HepG2 (cell line): ENCODE measurements around the gene IP6K1. TPM values are rescaled to one million over a fixed set of nuclear protein-coding genes. Genes with fewer than 3 reads are reported as not detected.

ENCODE experiments used
- ATAC-seq: fragments of 200-7000 bp; cut with Tn5 transposase; 3 replicates; pipeline ENCODE4 v1.9.1; 2020; ENCODE audit warnings: mild to moderate bottlenecking, moderate library complexity
- BruUV-seq: library from RNA; stranded (reverse); fragments of 400-500 nt; replicated peaks from 2 replicates; lab custom pipeline; 2021; lab: Mats Ljungman, UMichigan
- CTCF ChIA-PET: fragments of 300-600 bp; formaldehyde crosslinking; extraction: SDS; loops from one replicate; lab custom pipeline; 2021; ENCODE audit warnings: low total read pairs, inconsistent platforms, low intra/inter-chr PET ratio; lab: Yijun Ruan, JAX
- POLR2A ChIA-PET: fragments of 350-600 bp; sonication (Branson Sonifier 250); formaldehyde crosslinking; loops from one replicate; lab custom pipeline; 2020; ENCODE audit warnings: antibody characterized with exemption, inconsistent platforms; lab: Yijun Ruan, JAX
- DNase-seq: peaks from one replicate; pipeline ENCODE4 v3.0.0-alpha.2; 2015; ENCODE audit warnings: low spot score
- FAIRE-seq: peaks from 3 replicates; lab custom pipeline; 2011; peaks lifted over from hg19 to GRCh38; lab: Jason Lieb, UNC
- H2AFZ ChIP-seq: one replicate; pipeline ENCODE4 v1.6.1; 2011; ENCODE audit warnings: low read length, inconsistent platforms
- H3K27ac ChIP-seq: fragments of 300-600 bp; 3 replicates; pipeline ENCODE4 v1.8.0; 2011; ENCODE audit warnings: mixed run types, mild to moderate bottlenecking, mixed read lengths, low read length, inconsistent platforms; ENCODE audit not compliant: insufficient read depth; ENCODE audit errors: extremely low read length
- H3K27me3 ChIP-seq, 2 experiments: fragments of 200-600 bp in 1 of 2; 2 replicates in 1 of 2; 3 replicates in 1 of 2; pipeline versions ENCODE4 v1.6.0 to v1.8.0; 2011; ENCODE audit warnings: low read length in 2 of 2, mild to moderate bottlenecking in 2 of 2, moderate library complexity in 2 of 2, inconsistent platforms in 1 of 2; ENCODE audit not compliant: insufficient read depth in 2 of 2, control insufficient read depth in 1 of 2
- H3K36me3 ChIP-seq, 2 experiments: fragments of 200-600 bp in 1 of 2; replicated peaks in 1 of 2; 2 replicates in 1 of 2; 3 replicates in 1 of 2; pipeline versions ENCODE4 v1.5.1 to v1.8.0; 2011; ENCODE audit warnings: low read length in 2 of 2, inconsistent platforms in 1 of 2; ENCODE audit not compliant: insufficient read depth in 2 of 2, control insufficient read depth in 1 of 2
- H3K4me1 ChIP-seq: 2 replicates; pipeline ENCODE4 v1.5.1; 2012; ENCODE audit warnings: low read length, inconsistent platforms; ENCODE audit not compliant: insufficient read depth
- H3K4me2 ChIP-seq: 2 replicates; pipeline ENCODE4 v1.6.0; 2011; ENCODE audit warnings: low read depth, low read length, inconsistent platforms
- H3K4me3 ChIP-seq, 3 experiments: fragments of 200-600 bp in 1 of 3; sonication (generic), shearing (Covaris generic) in 1 of 3; replicated peaks in 1 of 3; 2 replicates each; pipeline ENCODE4 v1.5.1; 2011 to 2016; ENCODE audit warnings: low read length in 3 of 3, inconsistent platforms in 2 of 3, low read depth in 2 of 3, mild to moderate bottlenecking in 2 of 3, control low read depth in 1 of 3, mixed read lengths in 1 of 3; ENCODE audit not compliant: insufficient read depth in 1 of 3
- H3K79me2 ChIP-seq: one replicate; pipeline ENCODE4 v1.6.1; 2011; ENCODE audit warnings: low read length, inconsistent platforms; ENCODE audit not compliant: insufficient read depth
- H3K9ac ChIP-seq: 2 replicates; pipeline ENCODE4 v1.6.0; 2011; ENCODE audit warnings: mild to moderate bottlenecking, low read depth, low read length, inconsistent platforms; ENCODE audit not compliant: insufficient read depth
- H3K9me3 ChIP-seq: 2 replicates; pipeline ENCODE4 v1.5.1; 2012; ENCODE audit warnings: mild to moderate bottlenecking, low read length
- H4K20me1 ChIP-seq: 2 replicates; pipeline ENCODE4 v1.6.0; 2011; ENCODE audit warnings: inconsistent platforms, mild to moderate bottlenecking, low read length, moderate library complexity; ENCODE audit not compliant: insufficient read depth
- AHR ChIP-seq: IDR thresholded peaks from 2 replicates; pipeline ENCODE4 v1.6.1; 2018; ENCODE audit warnings: missing genetic modification reagents, missing compliant biosample characterization
- CBX5 ChIP-seq: sonication (generic); formaldehyde crosslinking; IDR thresholded peaks from 2 replicates; pipeline ENCODE4 v1.4.0; 2020; ENCODE audit warnings: missing genetic modification reagents, borderline replicate concordance
- EZH2 ChIP-seq: conservative IDR thresholded peaks from 2 replicates; pipeline ENCODE4 v1.6.1; 2012; ENCODE audit warnings: mild to moderate bottlenecking, low read depth, low read length, moderate library complexity
- HOXA9 ChIP-seq: sonication (generic); formaldehyde crosslinking; IDR thresholded peaks from 2 replicates; pipeline ENCODE4 v1.8.1; 2022; ENCODE audit warnings: missing genetic modification reagents, mild to moderate bottlenecking, moderate library complexity, borderline replicate concordance
- ISX ChIP-seq: sonication (generic); formaldehyde crosslinking; conservative IDR thresholded peaks from 2 replicates; pipeline ENCODE4 v1.5.0; 2020; ENCODE audit warnings: missing genetic modification reagents
- JDP2 ChIP-seq: sonication (generic); formaldehyde crosslinking; IDR thresholded peaks from 2 replicates; pipeline ENCODE4 v1.8.1; 2022; ENCODE audit warnings: missing genetic modification reagents, borderline replicate concordance
- RAD21 ChIP-seq: fragments of 450-650 bp; formaldehyde crosslinking; IDR thresholded peaks from 2 replicates; pipeline ENCODE4 v1.5.0; 2020; ENCODE audit warnings: mild to moderate bottlenecking
- YEATS4 ChIP-seq: sonication (generic); formaldehyde crosslinking; IDR thresholded peaks from 2 replicates; pipeline ENCODE4 v1.4.0; 2020; ENCODE audit warnings: missing genetic modification reagents, borderline replicate concordance
- ZNF292 ChIP-seq: sonication (generic); formaldehyde crosslinking; IDR thresholded peaks from 2 replicates; pipeline ENCODE4 v1.8.1; 2022; ENCODE audit warnings: mild to moderate bottlenecking, low read depth, missing genetic modification reagents, borderline replicate concordance
- ZNF543 ChIP-seq: sonication (generic); formaldehyde crosslinking; IDR thresholded peaks from 2 replicates; pipeline ENCODE4 v1.4.0; 2020; ENCODE audit warnings: mild to moderate bottlenecking, missing genetic modification reagents
- ZSCAN20 ChIP-seq: sonication (generic); formaldehyde crosslinking; IDR thresholded peaks from 2 replicates; pipeline ENCODE4 v1.4.0; 2020; ENCODE audit warnings: missing genetic modification reagents, mild to moderate bottlenecking, borderline replicate concordance
- WGBS: methylation state at CpG from one replicate; pipeline ENCODE4 v1.1.6; 2017; ENCODE audit warnings: low lambda C conversion rate; 5-methylcytosine and 5-hydroxymethylcytosine counted together
- in situ Hi-C: cut with HindIII; loops from 2 replicates; pipeline ENCODE4 v1.10.0; 2017; ENCODE audit warnings: low pct_unique_long_range_greater_than_20kb; ENCODE audit not compliant: extremely low pct_ligation_motif_present
- intact Hi-C: fragments of 100-400 bp; cut with micrococcal nuclease; formaldehyde crosslinking; loops from one replicate; pipeline ENCODE4 v1.10.0; 2022; ENCODE audit not compliant: unreplicated experiment
- polyA plus RNA-seq, 8 experiments: library from polyadenylated mRNA; depleted of rRNA in 3 of 8; stranded (reverse) in 7 of 8; unstranded in 1 of 8; fragments of >200 nt; fragmentation: Illumina TruSeq in 4 of 8; extraction: Trizol in 4 of 8; gene quantifications; 2 replicates each; pipeline versions ENCODE4 v1.2.1 to v1.2.3, GENCODE V29; 2011 to 2016; ENCODE audit warnings: low read depth in 4 of 8, missing spikeins in 1 of 8, mixed read lengths in 1 of 8; ENCODE audit not compliant: insufficient read depth in 1 of 8
- total RNA-seq, 5 experiments: library from RNA; depleted of rRNA; stranded (reverse); fragments of >200 nt; fragmentation: Illumina TruSeq; extraction: Trizol; gene quantifications; 2 replicates each; pipeline ENCODE4 v1.2.3, GENCODE V29; 2016; ENCODE audit warnings: low read depth in 1 of 5
- TF ChIP-seq, protein P1 (sequence below): sonication (generic); formaldehyde crosslinking; IDR thresholded peaks from 2 replicates; pipeline ENCODE4 v1.8.1; 2023; ENCODE audit warnings: mild to moderate bottlenecking, inconsistent platforms, moderate library complexity, missing genetic modification reagents, borderline replicate concordance
- TF ChIP-seq, protein P2 (sequence below): IDR thresholded peaks from 2 replicates; pipeline ENCODE4 v1.4.0; 2020; ENCODE audit warnings: mild to moderate bottlenecking, missing genetic modification reagents
- TF ChIP-seq, protein P3 (sequence below): sonication (generic); formaldehyde crosslinking; IDR thresholded peaks from 2 replicates; pipeline ENCODE4 v1.5.0; 2020; ENCODE audit warnings: mild to moderate bottlenecking, missing genetic modification reagents
- TF ChIP-seq, protein P4 (sequence below): sonication (generic); formaldehyde crosslinking; conservative IDR thresholded peaks from 2 replicates; pipeline ENCODE4 v1.4.0; 2020; ENCODE audit warnings: missing genetic modification reagents

The IP6K1 gene
- total and polyA plus RNA-seq, 2 of the 13 experiments (the other 11 are each of a cell fraction or from before 2014, with no cell fraction given): 17.7 to 29.7 TPM

DNA sequence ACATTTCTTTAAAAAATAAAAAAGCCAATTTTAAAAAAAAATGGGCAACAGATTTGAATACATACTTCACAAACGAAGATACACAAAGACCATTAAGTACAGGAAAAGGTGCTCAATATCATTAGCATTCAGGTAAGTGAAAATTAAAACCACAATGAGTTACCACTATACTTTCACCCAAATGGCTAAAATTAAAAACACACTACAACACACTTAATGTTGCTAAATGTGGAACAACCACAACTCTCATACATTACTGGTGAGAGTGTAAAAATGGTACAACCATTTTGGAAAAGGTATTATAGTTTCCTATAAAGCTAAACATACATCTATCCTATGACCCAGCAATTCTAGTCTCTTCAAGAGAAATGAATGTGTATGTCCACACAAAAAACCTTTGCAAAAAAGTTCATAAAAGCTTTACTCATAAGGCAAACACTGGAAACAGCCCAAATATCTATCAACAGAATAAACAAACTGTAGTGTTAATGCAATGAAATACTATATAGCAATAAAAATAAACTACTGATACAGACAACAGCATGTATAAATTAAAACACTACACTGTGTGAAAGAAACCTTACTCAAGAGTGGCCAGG is 14.9 kb downstream of the IP6K1 start:
- Histone ChIP-seq H3K36me3 (peaks cover 4 to 30% of the 10 kb centered on the region in 2 experiments), H3K79me2 (peaks cover 76% of the 10 kb centered on the region), H3K9ac (no peak overlapping the region), H2AFZ (no peak overlapping the region), H3K4me3 (no peak overlapping the region), H3K9me3 (no peaks in the 10 kb centered on the region), H3K27ac (no peak overlapping the region), H4K20me1 (peaks cover 4% of the 10 kb centered on the region; the same call in 1 of the 2 replicates), H3K4me1 (peaks cover 6% of the 10 kb centered on the region; the same call in 1 of the 2 replicates), H3K4me2 (no peak overlapping the region), H3K27me3 (no peaks in the 10 kb centered on the region)
- FAIRE-seq (no peak), ATAC-seq (no peak), DNase-seq (no peak)
- intact Hi-C loops (no loop called here), in situ Hi-C loops (no loop called here)
- ChIA-PET CTCF (no interaction called here), POLR2A (interaction anchor here (0.7 kb wide), 2 partner anchors 381 to 430 kb away, joined by 4 read pairs; no protein-coding TSS in a partner anchor)
- WGBS: 90% methylated on average over 1 of the region's 1 CpG
- BruUV-seq: no TSS peak
- TF ChIP-seq HOXA9 (CRISPR knock-in tag) (no peak), JDP2 (CRISPR knock-in tag) (no peak), EZH2 (no peak), YEATS4 (no peak), ISX (no peak), ZNF292 (CRISPR knock-in tag) (no peak), RAD21 (no peak), AHR (no peak), ZSCAN20 (CRISPR knock-in tag) (no peak), ZNF543 (no peak), CBX5 (CRISPR knock-in tag) (no peak)
- TF ChIP-seq, protein P1, sequence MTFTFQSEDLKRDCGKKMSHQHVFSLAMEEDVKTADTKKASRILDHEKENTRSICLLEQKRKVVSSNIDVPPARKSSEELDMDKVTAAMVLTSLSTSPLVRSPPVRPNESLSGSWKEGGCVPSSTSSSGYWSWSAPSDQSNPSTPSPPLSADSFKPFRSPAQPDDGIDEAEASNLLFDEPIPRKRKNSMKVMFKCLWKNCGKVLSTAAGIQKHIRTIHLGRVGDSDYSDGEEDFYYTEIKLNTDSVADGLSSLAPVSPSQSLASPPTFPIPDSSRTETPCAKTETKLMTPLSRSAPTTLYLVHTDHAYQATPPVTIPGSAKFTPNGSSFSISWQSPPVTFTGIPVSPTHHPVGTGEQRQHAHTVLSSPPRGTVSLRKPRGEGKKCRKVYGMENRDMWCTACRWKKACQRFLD (CRISPR knock-in tag): no peak
- TF ChIP-seq, protein P2, sequence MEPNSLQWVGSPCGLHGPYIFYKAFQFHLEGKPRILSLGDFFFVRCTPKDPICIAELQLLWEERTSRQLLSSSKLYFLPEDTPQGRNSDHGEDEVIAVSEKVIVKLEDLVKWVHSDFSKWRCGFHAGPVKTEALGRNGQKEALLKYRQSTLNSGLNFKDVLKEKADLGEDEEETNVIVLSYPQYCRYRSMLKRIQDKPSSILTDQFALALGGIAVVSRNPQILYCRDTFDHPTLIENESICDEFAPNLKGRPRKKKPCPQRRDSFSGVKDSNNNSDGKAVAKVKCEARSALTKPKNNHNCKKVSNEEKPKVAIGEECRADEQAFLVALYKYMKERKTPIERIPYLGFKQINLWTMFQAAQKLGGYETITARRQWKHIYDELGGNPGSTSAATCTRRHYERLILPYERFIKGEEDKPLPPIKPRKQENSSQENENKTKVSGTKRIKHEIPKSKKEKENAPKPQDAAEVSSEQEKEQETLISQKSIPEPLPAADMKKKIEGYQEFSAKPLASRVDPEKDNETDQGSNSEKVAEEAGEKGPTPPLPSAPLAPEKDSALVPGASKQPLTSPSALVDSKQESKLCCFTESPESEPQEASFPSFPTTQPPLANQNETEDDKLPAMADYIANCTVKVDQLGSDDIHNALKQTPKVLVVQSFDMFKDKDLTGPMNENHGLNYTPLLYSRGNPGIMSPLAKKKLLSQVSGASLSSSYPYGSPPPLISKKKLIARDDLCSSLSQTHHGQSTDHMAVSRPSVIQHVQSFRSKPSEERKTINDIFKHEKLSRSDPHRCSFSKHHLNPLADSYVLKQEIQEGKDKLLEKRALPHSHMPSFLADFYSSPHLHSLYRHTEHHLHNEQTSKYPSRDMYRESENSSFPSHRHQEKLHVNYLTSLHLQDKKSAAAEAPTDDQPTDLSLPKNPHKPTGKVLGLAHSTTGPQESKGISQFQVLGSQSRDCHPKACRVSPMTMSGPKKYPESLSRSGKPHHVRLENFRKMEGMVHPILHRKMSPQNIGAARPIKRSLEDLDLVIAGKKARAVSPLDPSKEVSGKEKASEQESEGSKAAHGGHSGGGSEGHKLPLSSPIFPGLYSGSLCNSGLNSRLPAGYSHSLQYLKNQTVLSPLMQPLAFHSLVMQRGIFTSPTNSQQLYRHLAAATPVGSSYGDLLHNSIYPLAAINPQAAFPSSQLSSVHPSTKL (CRISPR knock-in tag): no peak
- TF ChIP-seq, protein P3, sequence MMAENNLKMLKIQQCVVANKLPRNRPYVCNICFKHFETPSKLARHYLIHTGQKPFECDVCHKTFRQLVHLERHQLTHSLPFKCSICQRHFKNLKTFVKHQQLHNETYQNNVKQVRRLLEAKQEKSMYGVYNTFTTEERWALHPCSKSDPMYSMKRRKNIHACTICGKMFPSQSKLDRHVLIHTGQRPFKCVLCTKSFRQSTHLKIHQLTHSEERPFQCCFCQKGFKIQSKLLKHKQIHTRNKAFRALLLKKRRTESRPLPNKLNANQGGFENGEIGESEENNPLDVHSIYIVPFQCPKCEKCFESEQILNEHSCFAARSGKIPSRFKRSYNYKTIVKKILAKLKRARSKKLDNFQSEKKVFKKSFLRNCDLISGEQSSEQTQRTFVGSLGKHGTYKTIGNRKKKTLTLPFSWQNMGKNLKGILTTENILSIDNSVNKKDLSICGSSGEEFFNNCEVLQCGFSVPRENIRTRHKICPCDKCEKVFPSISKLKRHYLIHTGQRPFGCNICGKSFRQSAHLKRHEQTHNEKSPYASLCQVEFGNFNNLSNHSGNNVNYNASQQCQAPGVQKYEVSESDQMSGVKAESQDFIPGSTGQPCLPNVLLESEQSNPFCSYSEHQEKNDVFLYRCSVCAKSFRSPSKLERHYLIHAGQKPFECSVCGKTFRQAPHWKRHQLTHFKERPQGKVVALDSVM (CRISPR knock-in tag): no peak
- TF ChIP-seq, protein P4, sequence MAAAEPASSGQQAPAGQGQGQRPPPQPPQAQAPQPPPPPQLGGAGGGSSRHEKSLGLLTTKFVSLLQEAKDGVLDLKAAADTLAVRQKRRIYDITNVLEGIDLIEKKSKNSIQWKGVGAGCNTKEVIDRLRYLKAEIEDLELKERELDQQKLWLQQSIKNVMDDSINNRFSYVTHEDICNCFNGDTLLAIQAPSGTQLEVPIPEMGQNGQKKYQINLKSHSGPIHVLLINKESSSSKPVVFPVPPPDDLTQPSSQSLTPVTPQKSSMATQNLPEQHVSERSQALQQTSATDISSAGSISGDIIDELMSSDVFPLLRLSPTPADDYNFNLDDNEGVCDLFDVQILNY (CRISPR knock-in tag): no peak
